GM19025 (cell line): ENCODE measurements around the gene ARHGAP28.

Source experiments
- ATAC-seq: cut with Tn5 transposase; IDR thresholded peaks from one replicate; pipeline ENCODE4 v1.9.1; 2021; ENCODE audit warnings: mild to moderate bottlenecking, low read depth, moderate library complexity; ENCODE audit not compliant: unreplicated experiment

Gene ARHGAP28, protein sequence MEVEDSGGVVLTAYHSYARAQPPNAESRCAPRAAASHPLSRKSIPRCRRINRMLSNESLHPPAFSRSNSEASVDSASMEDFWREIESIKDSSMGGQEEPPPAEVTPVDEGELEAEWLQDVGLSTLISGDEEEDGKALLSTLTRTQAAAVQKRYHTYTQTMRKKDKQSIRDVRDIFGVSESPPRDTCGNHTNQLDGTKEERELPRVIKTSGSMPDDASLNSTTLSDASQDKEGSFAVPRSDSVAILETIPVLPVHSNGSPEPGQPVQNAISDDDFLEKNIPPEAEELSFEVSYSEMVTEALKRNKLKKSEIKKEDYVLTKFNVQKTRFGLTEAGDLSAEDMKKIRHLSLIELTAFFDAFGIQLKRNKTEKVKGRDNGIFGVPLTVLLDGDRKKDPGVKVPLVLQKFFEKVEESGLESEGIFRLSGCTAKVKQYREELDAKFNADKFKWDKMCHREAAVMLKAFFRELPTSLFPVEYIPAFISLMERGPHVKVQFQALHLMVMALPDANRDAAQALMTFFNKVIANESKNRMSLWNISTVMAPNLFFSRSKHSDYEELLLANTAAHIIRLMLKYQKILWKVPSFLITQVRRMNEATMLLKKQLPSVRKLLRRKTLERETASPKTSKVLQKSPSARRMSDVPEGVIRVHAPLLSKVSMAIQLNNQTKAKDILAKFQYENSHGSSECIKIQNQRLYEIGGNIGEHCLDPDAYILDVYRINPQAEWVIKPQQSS

DNA sequence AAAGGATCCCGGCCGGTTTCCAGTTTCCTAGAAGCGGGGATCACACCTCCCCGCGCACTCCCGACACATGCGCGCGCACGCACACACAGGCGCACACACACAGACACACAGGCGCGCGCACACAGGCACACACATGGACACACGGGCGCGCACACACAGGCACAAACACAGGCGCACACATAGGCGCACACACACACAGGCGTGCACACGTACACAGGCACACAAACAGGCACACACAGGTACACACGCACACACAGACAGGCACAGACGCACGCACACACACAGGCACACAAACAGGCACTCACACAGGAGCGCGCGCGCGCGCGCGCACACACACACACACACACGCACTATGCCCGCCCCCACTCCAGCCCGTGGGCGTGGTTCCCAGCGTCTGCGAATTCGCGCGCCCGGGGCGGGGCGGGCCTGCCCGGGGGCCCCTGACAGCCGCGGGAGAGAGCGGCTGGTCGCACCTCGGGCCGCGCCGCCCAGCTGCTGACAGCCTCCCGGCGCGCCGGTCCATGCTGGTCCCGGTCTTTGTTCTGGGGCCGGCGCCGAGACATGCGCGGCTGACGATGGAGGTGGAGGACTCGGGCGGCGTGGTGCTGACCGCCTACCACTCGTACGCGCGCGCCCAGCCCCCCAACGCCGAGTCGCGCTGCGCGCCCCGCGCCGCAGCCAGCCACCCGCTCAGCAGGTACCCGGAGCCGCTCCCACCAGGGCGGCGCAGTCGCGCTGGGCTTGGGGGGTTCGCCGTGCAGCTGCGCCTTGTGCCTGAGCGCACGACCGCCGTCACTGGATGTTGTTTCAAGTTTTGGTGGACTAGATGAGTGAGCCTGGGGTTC, at the start of gene ARHGAP28:
Gene ARHGAP28, plus strand, starts transcription at position 470 of the 845 bp plus-strand sequence. Its CDS starts 106 bp downstream, at position 576.
- no peak for ATAC-seq

DNA sequence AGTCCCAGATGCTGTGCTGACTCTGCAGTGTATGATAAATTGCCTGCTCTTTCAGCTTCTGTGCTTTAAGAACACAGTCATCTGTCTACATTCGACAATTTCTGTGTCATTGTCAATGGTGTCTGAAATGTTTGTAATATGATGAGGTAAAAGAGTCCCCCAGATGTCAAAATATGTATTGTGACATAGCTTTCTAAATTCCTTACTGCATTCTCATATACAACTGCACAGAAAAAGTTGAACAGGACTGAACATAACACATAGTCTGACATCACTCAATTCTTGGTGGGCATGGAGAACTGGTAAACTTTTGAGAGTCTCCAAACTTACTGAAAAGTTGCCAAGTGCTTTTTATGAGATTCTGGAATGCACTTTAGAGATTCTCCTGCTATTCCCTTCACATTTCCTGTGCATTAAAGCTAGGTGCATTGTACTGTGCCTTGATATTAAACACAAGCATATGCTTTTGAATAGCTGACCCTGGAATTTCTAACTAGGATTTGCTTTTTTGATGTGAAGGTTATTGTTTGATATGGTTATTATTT, 48.1 kb upstream of the ARHGAP28 start:
- no peak for ATAC-seq

DNA sequence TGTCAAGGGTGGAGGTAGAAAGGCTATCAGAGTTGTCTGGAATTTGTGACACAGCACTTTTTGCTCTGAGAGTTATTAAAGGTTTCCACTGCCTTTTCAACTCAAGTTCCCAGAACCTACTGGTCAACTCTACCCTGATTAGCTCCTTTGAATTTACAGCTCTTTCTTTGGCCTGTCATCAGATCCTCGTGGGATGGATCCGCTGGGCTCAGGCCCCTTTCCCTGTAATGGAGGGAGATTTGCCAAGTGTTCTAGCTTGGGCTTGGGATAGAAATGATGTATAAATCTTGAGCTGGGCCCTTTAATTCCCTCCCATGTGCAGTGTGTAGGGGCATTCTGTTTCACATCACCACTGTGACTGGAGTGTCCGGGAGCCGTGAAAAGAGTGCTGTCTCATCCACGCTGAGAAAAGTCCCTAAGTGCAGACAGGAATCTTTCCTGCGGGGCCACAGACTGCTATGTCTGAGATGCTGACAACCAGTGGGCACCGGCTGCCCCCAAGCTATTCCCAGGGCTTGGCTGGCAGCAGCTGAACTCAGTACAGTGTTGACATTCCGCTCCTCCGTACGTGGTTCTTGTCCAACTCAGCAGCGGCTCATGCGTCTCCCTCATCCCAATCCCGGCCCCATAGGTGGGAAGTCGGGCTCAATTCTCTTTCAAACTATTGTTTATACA, 46.9 kb upstream of the ARHGAP28 start:
- ATAC-seq, result no peak

DNA sequence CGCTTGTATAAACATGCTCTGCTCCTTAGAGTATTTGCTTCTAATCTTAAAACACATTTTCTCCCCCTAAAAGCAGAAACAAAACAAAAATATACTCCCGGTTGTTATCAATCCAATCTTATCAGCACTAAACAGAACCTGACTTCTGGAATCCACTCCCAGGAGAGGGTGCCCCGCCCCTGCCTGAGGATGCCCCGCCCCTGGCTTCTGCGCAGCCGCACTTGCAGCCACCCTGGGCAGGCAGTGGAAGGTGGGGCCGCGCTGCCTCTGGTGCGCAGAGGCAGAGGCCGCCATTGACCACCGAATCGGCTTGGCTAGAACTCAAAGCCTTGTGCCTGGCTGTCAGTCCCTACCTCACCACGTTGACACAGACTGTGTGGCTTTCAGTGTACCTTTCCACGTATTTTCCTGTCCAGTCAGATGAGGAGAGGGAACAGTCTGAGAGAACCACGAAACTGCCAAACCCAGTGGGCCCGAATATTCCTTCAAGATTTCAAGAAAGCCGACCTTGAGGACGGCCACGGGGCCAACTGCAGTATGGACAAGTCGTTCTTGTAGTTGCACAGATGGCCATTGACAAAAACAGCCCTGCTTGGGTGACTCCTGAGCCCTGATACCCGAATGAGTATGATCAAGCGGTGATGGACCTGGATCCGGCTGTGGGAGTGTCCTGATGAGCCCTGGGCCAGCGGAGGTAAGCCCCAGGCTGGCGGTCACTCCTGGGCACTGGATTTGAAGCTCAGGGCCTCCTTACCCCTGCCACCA, 46.2 kb upstream of the ARHGAP28 start:
- ATAC-seq, result no peak

DNA sequence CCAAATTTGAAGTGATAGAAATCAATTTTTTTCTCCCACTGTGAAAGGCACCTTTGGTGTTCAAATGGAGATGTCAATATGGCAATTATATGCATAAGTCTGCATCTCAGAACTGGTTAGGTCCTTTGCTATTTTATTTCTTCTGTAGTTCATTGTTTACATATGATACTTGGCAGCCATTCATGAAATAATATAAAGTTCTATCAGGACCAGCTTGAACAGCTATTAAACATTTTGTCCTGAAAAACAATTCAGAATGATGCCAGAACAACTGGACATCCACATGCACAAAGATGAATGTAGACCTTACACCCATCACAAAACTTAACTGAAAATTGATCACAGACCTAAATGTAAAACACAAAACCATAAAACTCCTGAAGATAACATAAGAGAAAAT, 41.8 kb upstream of the ARHGAP28 start:
- ATAC-seq, result no peak

DNA sequence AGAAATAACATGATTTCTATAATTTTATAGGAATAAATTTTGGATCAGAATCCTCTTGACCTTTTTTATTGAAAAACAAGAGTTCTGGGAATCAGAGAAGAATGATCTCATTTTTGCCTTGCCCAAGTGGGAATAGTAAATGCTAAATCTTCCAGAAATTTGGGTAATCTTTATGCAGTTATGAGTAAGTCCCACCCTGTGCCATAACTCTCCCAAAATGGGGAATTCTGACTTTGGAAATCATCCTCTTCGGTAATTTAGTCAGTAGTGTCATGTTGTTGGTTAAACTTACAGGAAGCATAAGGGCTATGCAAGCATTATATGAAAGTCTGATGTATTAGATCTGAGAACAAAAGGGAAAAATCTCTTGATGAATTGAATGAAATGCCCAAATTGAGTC, 20.6 kb upstream of the ARHGAP28 start:
- ATAC-seq, result no peak

DNA sequence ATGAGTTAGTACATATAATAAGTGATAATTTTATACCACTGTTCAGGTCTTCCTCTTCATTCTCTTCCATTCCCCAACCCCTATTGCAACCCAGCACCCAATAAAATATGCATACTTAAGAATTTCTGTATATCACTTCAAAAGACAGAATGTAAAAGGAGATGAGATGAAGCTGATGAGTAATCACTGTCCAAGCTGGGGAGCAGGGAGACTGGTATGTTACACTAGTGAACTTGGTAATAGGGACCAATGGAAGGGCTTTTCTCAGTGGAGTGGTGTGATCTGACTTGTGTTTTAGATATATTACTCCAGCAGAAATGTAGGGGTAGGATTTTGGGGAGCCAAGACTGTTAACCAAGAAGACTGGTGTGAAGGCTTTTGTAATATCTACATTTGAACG, 18.0 kb upstream of the ARHGAP28 start:
- ATAC-seq, result no peak

DNA sequence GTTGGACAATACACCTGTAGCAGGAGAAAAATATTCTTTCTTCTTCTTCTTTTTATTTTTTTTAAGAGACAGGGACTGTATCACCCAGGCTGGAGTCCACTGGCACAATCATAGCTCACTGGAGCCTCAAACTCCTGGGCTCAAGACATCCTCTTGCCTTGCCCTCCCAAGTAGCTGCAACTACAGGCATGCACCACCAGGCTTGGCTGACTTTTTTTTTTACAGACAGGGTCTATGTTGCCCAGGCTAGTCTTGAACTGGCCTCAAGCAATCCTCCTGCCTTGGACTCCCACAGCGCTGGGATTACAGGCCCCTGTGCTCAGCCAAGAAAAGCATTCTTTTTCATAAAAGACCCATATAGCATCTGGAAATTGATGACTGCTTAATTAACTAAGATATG, 17.1 kb upstream of the ARHGAP28 start:
- no peak for ATAC-seq

DNA sequence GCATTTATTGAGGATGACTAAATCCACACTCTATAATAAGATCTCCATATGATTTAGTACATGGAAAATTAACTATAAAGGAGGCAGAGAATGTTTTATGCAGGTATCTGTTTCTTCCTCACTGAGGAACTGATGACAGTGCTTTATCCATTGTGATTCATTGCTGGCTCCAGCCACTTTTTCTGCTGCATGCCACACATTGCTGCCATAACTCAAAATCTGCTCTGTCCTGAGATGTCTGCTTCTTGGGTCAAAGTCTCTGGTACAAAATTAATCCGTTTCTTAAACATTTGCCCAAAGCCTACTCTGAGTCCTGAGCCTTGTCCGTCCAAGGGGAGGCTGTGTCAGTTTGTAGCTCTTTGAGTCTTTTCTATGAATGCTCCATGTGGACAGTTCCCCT, 15.5 kb upstream of the ARHGAP28 start:
- no peak for ATAC-seq

DNA sequence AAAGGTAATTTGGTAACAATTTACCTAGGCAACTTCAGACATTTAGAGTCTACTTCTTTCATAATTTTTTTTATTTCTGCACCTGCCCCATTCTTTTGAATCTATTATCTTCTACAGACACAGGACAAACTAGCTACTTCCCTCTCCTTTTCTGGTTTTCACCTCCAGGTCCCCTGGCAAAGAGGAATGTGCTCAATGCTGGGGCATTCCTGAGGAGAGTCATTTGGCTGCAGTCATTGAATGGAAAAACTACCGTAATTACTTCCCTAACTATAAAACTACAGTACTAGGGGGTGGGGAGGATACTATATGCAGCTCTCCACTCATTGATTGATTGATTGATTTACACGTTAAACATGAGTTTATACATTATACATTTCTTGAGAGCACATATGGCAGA, 11.2 kb upstream of the ARHGAP28 start:
- no peak for ATAC-seq

DNA sequence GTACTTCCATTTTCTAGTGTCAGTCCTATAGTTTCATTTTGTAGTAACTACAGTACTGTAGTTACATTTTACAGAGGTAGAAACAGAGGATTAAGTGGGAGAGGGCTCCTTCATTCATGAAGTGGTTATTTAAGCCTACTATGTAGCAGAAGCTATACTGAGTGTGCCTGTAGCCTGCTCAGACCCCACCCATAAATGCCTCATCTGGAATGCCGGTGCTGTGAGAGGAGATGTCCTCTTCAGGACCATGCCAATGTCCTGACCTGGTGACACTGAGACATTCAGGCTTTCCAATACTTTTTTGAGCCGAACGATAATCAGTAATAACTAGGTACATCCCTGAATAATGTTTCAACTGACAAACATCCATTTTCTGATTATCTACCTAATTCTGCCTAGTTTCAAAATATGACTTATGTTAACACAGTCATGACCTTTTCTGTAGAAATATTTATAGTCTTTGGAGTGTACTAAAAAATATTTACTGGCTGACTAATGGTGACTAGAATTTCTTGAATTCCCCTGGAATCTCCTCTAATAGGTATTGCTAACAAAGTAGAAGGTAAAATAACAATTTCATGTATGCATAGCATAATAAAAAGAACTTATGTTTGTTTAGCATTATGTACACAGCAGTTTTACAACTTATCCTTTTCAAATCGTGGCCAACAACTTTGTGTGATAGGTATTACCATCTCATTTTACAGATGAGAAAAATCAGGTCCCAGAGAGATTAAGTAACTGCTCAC, 10.2 kb upstream of the ARHGAP28 start:
- ATAC-seq, result no peak

DNA sequence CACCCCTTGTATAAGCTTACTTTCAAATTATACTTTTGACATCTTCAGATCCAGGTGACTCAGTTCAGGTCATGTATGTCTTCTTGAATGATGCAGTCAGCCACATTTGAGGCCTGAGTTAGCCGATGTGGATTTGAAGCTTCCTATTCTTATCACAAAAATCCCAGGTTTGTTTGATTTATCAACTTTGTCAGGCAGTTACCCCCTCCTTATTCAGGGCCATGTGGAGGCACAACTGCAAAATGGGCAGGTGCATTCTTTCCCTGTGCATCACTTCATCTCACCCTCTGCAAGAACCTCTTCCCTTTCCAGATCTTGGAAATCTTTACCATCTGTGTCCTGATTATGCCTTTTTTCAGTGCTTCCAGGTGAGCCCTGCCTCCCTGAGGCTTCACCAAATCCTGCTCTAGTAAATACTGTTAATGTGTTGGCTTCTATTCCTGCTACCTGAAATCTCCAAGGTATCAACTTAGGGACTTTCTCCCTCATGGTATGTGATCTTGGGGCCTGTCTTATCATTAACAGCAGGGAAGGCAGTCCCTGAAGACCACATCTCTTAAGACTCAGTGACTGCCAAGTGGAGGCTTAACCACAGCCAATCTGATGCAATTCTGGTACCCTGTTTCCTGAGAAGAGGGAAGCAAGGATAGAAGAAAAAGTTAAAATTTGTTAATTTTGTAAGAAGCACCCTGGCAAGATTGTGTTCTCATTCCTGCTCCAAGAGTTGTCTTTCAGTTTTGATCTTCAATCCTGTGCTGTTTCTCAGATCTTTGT, 9.4 kb upstream of the ARHGAP28 start:
- ATAC-seq, result no peak

DNA sequence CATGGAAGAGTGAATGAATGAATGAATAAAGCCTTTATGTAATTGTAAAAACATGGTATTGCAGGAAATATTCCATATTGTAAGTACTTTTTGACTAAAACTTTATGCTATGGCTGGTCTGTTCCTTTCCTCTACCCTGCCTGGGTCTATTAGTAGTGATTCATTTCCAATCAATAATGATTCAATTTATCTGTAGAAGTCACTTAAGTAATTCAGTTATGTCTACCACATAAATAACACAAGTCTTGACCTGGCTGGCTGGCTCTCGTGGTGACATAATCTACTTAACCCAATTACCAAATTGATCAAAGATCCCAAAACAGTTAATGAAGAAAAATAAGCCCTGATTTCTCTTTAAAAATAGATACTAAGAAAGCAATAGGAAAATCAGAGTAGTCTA, 7.8 kb upstream of the ARHGAP28 start:
- ATAC-seq, result no peak

DNA sequence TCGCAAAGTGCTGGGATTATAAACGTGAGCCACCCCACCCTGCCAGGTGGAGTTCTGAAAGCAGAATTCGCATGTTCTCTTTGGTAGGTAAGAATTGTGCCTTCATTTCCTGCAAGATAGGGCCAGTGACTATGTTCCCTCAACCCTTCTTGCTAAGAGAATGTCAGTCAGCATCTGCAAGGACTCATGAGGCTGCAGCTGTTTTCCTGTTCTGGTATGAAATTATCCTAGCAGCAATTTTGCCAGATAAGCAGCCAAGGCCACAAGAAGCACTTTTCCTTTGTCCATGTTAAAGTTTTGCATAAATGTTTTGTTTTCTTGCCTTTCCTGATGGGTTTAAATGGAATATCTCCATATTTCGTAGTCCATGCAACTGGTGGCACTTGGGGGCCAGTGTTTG, 6.8 kb upstream of the ARHGAP28 start:
- ATAC-seq, result no peak

DNA sequence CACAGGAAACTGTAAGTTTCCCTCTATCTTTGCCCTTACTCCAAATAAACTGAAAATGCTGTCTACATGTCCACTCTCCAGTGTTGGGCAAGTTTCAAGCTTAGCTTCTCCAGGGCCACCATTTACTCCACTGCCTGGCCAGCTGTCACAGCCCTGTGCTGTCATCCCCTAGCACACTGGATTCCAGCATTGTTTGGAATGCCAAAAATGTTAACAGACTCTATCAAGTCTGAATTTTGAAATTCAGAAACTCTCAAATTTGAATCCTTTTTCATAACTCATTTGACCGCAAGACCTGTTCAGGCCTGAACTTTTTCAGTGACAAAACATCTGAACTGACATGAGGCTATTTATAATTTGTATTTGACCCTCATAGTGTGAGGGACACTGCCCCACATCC, 5.2 kb upstream of the ARHGAP28 start:
- ATAC-seq, result no peak

DNA sequence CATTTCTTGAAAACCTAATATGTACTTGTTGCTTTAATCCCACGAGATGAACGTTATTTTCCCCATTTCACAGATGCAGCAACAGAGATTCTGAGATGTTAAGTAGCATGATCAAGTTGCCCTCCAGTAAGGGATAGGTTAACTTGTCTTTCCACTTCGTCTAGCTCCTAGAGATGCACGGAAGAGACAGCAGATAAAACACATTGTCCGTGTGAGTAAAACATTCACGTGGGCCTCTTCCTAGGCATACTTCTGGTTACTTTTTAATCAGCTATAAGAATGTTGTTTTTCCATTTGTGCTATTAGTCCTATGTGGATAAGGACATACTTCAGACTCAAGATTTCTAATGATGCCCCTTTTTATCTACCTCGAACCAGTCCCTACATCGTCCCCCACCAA, 1.2 kb upstream of the ARHGAP28 start:
- no peak for ATAC-seq

DNA sequence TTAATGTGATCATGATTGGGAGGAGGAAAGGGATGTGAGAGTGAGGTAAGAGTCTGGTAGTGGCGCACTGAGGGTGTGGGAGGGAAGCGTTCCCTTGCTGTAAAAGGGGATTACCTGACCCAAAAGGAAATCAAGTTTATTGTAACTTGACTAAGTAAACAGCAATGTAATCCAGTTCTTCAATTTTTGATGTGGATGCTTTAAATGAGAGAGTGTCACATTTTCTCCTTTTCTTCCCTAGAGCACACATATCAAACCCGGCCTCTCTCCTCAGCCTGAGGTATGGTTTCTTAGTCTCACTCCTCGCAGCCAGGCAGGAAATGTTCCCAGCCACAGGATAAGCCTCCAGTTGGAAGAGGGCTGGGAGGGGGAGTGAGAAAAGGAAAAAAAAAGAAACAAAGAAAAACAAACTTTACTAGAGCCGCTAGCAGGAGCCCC, 688 bp upstream of the ARHGAP28 start:
- ATAC-seq, result no peak
